Endothelial cell of hepatic sinusoid (primary cell): ENCODE data around the gene CPT1C.

Experiments
- in situ Hi-C: cut with HindIII; loops from 2 replicates; pipeline ENCODE4 v1.10.0; 2017; ENCODE audit warnings: low sequenced_read_pairs

CPT1C gene

DNA sequence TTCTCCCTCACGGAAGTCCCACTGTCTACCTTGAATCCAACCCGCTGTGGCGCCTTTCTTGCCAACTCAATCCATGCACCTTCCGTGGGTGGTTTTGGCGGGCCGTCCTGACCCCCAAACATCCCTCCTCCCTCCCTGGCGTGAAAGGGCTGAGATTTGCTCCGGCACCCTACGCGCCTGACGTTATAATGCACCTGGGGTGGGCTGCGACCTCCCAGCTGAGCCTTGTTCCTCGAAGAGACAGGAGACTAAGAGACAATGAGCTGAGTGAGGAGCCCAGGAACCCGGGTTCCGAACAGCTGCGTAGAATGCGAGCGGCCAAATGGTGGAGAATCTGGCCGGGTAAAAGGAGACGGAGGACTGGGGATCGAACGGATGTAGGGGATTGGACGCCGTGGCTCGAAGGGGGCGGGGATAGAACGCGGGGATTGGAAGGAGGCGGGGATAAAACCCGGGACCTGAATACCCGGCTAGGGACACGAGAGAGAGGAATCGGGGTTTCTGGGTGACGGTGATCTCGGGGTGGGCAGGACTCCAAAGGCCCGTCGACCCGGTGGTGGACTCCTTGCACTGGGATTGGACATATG, at the start of gene CPT1C:
TSS of gene CPT1C (plus strand) at position 461 of the 587 bp plus-strand sequence. CDS start 1,137 bp downstream, outside the sequence.
- in situ Hi-C loops, result no loop called here

- in situ Hi-C loops, result loop anchor here (5.0 kb wide), 1 partner anchor 70 kb away; no protein-coding TSS in a partner anchor
Measured at GRCh38 chr19:49641688-49642491, 49.0 kb upstream of the CPT1C start, which contains the start of gene SCAF1. Gene SCAF1 (plus strand): TSS chr19:49642209. CDS start chr19:49645027, 2,818 bp downstream.

DNA sequence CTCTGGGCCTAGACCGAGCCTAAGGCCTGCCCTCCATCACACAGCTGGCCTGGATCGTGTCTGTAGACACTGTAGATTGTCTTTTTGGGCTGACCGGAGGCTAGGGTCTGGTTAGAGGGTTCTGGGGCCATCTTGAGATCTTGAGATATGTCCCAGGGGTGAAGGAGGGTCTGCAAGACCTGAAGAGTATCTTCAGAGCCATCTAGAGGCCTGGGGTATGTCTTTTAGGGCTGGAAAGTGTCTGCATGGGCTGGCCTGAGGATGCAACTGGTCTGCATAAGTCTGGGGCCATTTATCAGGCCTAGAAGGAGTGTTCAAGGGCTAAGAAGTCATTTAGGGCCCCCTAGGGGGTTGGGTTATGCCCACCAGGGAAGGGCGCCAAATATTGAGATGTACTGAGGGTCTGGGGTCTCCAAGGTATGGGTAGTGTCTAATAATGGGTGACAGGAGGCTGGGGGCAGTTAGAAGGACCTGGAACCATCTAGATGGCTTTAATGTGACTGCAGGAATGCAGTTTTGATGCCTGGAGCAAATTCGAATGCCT, 48.4 kb upstream of the CPT1C start:
- in situ Hi-C loops, result loop anchor here (5.0 kb wide), 1 partner anchor 70 kb away; no protein-coding TSS in a partner anchor

DNA sequence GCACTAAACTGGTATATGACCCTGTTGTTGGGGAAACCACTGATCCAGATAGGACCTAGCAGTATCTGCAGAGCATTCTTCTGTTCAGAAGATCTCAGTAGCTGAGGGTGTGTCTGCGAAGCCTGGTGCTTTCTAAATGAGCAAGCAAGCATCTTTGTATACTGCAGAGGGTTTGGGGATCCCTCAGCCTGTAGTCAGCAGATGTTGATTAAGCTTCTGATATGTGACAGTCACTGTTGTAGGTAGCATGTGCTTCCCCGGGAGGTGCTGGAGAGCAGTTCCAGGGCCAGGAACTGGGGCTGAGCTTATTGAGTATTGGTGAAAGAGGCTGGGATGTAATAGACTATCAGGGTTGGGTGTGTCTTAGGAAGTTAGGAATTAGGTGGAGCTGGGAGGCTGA, 47.5 kb upstream of the CPT1C start:
- in situ Hi-C loops, result loop anchor here (5.0 kb wide), 1 partner anchor 71 kb away; no protein-coding TSS in a partner anchor

DNA sequence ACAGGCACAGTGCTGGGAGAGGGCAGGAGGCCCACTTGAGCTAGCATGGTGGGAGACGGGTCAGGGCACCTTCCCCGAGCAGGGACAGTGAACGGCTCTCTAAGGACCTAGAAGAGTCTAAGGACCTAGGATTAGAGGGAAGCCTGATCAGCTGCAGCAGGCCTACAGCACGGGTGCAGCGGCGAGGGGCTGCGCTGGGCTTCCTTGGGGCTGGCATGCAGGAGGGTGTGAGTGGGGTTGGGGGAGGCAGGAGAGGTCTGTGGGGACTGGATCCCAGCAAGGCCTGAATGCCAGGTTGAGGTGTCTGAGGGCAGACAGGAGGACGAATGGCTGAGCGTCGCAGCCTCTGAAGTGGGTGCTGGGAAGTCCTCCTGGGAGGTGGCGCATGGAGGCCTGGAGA, 45.3 kb upstream of the CPT1C start:
- in situ Hi-C loops, result no loop called here

DNA sequence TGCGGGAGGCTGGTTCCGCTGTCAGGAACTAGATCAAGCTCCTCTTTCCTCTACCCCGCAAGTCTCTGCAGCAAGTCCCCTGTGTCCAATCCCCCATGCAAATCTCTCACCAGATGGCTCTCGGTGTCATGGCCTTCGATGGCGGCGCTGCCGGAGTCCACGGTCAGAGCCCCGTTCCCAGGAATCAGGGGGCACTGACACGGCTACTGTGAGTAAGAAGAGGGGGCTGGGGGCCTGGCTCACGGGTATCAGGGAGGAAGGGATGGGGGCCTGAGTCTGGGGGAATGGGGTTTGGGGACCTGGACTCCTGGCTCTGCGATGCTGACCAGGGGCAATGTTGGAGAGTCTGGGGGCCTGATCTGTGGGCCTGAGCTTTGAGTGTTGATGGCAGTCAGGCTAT, 44.9 kb upstream of the CPT1C start:
- in situ Hi-C loops, result no loop called here

DNA sequence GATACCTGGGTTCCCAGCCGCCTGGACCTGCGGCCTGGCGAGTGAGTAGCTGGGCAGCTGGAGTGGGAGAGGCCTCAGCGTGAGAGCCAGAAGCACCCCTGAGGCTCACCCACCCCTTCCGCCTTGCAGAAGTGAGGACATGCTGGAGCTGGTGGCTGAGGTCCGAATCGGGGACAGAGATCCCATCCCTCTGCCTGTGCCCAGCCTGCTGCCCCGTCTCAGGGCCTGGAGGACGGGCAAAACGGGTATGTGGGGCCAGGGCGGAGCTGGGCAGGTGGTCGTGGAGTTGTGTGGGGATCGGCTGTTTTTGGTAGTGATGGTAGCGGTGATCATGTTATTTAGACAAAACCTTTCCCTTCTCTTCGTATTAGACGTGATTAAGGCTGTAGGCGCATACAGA, 44.3 kb upstream of the CPT1C start:
- in situ Hi-C loops, result no loop called here

- in situ Hi-C loops, result no loop called here
Measured at GRCh38 chr19:49651029-49651819, 39.7 kb upstream of the CPT1C start.

DNA sequence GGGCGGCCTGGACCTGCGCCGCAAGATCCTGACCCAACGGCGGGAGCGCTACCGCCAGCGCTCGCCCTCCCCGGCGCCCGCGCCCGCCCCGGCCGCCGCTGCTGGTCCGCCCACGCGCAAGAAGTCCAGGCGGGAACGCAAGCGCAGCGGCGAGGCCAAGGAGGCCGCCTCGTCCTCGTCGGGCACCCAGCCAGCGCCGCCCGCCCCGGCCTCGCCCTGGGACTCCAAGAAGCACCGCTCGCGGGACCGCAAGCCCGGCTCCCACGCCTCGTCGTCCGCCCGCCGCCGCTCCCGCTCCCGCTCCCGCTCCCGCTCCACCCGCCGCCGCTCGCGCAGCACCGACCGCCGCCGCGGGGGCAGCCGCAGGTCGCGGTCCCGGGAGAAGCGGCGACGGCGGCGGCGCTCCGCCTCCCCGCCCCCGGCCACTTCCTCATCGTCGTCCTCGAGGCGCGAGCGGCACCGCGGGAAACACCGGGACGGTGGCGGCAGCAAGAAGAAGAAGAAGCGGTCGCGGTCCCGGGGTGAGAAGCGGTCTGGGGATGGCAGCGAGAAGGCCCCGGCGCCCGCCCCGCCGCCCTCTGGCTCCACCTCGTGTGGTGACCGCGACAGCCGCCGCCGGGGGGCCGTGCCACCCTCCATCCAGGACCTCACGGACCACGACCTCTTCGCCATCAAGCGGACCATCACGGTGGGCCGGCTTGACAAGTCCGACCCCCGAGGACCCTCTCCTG, 38.9 kb upstream of the CPT1C start:
- in situ Hi-C loops, result no loop called here

GRCh38 chr19:49652551-49653465, 38.1 kb upstream of the CPT1C start:
- in situ Hi-C loops, result no loop called here

DNA sequence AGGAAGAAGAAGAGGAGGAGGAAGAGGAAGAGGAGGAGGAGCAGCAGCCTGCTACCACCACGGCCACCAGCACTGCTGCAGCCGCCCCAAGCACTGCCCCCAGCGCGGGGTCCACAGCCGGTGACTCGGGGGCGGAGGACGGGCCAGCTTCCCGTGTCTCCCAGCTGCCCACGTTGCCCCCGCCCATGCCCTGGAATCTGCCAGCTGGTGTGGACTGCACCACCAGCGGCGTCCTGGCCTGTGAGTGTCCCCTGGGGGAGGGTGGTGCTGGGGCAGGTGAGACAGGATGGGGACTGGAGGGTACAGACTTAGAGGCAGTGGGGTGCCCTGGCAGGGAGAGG, 37.5 kb upstream of the CPT1C start:
- in situ Hi-C loops, result no loop called here

DNA sequence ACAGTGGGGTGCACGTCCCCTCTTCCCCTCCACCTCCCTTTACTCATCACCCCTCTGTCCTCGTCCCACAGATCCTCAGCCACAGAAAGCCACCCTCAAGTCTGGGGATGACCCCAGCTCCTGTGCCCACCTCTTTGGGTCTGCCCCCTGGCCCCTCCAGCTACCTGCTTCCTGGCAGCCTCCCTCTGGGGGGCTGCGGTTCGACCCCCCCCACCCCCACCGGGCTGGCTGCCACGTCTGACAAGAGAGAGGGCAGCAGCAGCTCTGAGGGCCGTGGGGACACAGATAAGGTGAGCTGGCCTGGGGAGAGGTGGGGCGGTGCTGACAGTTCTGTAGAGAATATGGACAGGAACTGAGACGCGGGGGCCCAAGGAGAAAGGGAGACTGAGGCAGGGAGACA, 36.3 kb upstream of the CPT1C start:
- in situ Hi-C loops, result no loop called here

- in situ Hi-C loops, result no loop called here
Measured at GRCh38 chr19:49655570-49656455, 35.1 kb upstream of the CPT1C start.

DNA sequence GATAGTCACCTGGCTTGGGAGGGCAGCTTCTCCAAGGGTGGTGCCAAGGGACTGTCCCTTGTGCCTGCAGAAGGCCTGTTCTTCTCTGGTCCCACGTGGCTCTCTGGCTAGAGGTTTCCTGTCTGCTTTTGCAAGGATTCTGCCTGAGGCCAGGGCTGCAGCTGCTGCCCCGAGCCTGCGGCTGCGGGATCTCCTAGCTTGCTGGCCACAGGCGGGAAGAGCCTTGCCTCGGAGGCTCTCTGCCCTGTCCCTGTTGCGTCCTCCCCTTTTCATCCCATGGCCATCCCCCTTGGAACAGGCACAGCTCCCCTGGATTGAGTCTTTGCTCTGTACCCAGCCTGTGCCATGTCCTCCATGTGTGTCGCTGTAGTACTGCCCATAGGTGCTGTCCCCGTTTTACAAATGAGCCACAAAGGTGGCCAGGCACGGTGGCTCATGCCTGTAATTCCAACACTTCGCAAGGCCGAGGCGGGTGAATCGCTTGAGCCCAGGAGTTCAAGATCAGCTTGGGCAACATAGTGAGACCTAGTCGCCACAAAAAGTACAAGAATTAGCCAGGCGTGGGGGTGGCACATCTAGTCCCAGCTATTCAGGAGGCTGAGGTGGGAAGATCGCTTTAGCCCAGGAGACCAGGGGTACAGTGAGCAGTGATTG, 34.3 kb upstream of the CPT1C start:
- in situ Hi-C loops, result no loop called here

DNA sequence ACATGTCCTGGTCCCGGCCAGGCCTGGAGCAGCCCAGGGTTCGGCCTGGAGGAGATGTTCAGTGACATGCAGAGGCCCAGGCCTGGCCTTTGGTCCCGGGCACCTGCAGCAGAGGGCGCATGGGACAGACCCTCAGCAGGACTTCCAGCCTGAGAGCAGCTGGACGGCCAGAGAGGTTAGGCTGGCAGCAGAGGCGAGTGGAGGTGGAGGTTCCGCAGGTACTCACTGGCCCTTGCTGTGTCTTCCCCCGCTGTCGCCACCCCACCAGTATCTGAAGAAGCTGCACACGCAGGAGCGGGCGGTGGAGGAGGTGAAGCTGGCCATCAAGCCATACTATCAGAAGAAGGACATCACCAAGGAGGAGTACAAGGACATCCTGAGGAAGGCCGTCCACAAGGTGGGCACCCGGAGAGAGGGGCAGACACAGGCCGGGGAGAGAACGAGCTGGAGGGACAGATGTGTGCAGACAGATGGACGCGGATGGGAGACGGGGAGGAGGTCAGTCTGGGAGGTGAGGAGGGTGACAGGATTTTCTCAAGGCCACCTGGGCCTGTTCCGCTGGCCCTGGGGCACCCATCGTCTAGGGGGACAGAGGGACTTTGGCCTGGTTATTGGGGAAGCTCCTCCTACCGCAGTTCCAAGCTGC, 33.3 kb upstream of the CPT1C start:
- in situ Hi-C loops, result no loop called here

DNA sequence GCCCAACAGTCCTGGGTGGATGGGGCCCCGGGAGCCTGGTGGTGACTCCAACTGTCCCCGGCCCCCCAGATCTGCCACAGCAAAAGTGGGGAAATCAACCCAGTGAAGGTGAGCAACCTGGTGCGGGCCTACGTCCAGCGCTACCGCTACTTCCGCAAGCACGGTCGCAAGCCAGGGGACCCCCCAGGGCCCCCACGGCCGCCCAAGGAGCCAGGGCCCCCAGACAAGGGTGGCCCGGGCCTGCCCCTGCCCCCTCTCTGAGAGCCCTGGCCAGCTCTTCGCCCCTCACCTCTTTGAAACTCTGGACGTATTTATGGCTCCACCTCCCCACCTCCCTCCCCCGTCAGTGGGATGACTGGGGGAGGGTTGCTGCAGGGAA, 32.8 kb upstream of the CPT1C start:
- in situ Hi-C loops, result no loop called here

- in situ Hi-C loops, result no loop called here
Measured at GRCh38 chr19:49658566-49659442, 32.1 kb upstream of the CPT1C start.
